Muscle layer of duodenum (tissue), 2 donors: ENCODE results near the gene PPEF1.
"Not testable (repeated sequence)": the region's sequence is repeated elsewhere in the genome, so short reads cannot be mapped to it uniquely, and the experiment has no call there.

Experiments
- H3K27ac ChIP-seq: one replicate; pipeline ENCODE4 v1.7.0; 2013; ENCODE audit warnings: mild to moderate bottlenecking, low read length
- H3K27me3 ChIP-seq: one replicate; pipeline ENCODE4 v1.7.0; 2013; ENCODE audit warnings: low read depth, mild to moderate bottlenecking, control low read depth, low read length
- H3K36me3 ChIP-seq, 2 donors: one replicate each; pipeline ENCODE4 v1.7.0; 2013; ENCODE audit warnings: low read length in 2 of 2, control low read depth in 1 of 2, mild to moderate bottlenecking in 1 of 2; ENCODE audit not compliant: insufficient read depth in 2 of 2, control insufficient read depth in 1 of 2
- H3K4me1 ChIP-seq, 2 donors: one replicate each; pipeline ENCODE4 v1.7.0; 2013; ENCODE audit warnings: low read length in 2 of 2, mild to moderate bottlenecking in 2 of 2, control low read depth in 1 of 2, moderate library complexity in 1 of 2; ENCODE audit not compliant: insufficient read depth in 2 of 2, control insufficient read depth in 1 of 2
- H3K4me3 ChIP-seq, 2 donors: one replicate each; pipeline ENCODE4 v1.7.0; 2013; ENCODE audit warnings: low read length in 2 of 2, low read depth in 1 of 2, mild to moderate bottlenecking in 1 of 2
- H3K9me3 ChIP-seq, 2 donors: one replicate each; pipeline ENCODE4 v1.7.0; 2013; ENCODE audit warnings: low read length in 2 of 2, control low read depth in 1 of 2, mild to moderate bottlenecking in 1 of 2; ENCODE audit not compliant: control insufficient read depth in 1 of 2
- donor health status: healthy.

Gene PPEF1

GRCh38 chrX:18810416-18810815 lies 103.0 kb downstream of the PPEF1 start:
- H3K4me1 ChIP-seq: no peaks in the 10 kb centered on the region
- no peak overlapping the region for H3K27ac ChIP-seq
- no peaks in the 10 kb centered on the region for H3K27me3 ChIP-seq
- H3K4me3 ChIP-seq: no peak overlapping the region
- H3K36me3 ChIP-seq: no peaks in the 10 kb centered on the region
- H3K9me3 ChIP-seq: no peaks in the 10 kb centered on the region

GRCh38 chrX:18825375-18825774 lies 117.9 kb downstream of the PPEF1 start:
- Histone ChIP-seq H3K27me3 (no peaks in the 10 kb centered on the region), H3K4me3 (no peak overlapping the region)

GRCh38 chrX:18828832-18829404 lies 121.5 kb downstream of the PPEF1 start:
- no peaks in the 10 kb centered on the region for H3K9me3 ChIP-seq
- no peak overlapping the region for H3K4me3 ChIP-seq
- no peaks in the 10 kb centered on the region for H3K27me3 ChIP-seq
- no peaks in the 10 kb centered on the region for H3K4me1 ChIP-seq
- no peak overlapping the region for H3K27ac ChIP-seq
- H3K36me3 ChIP-seq: no peaks in the 10 kb centered on the region

More at GRCh38 chrX:18825375-18825774, 117.9 kb downstream of the PPEF1 start:
- H3K9me3 ChIP-seq: no peaks in the 10 kb centered on the region
- no peaks in the 10 kb centered on the region for H3K4me1 ChIP-seq
- H3K36me3 ChIP-seq: no peaks in the 10 kb centered on the region
- no peak overlapping the region for H3K27ac ChIP-seq

- Histone ChIP-seq H3K4me1 (no peaks in the 10 kb centered on the region), H3K36me3 (no peaks in the 10 kb centered on the region), H3K4me3 (no peak overlapping the region), H3K27ac (no peak overlapping the region), H3K27me3 (no peaks in the 10 kb centered on the region), H3K9me3 (no peaks in the 10 kb centered on the region)
Observed at GRCh38 chrX:18833071-18833731, 125.8 kb downstream of the PPEF1 start.

GRCh38 chrX:18847901-18848300 lies 140.5 kb downstream of the PPEF1 start:
- not testable (repeated sequence) for H3K36me3 ChIP-seq, H3K27ac ChIP-seq, H3K9me3 ChIP-seq, H3K4me3 ChIP-seq, H3K27me3 ChIP-seq, H3K4me1 ChIP-seq

GRCh38 chrX:18855919-18856644 lies 148.6 kb downstream of the PPEF1 start:
- Histone ChIP-seq H3K27me3 (no peaks in the 10 kb centered on the region), H3K27ac (no peak overlapping the region), H3K36me3 (no peaks in the 10 kb centered on the region), H3K4me1 (no peaks in the 10 kb centered on the region), H3K4me3 (no peak overlapping the region), H3K9me3 (no peaks in the 10 kb centered on the region)

- no peaks in the 10 kb centered on the region for H3K36me3 ChIP-seq
- H3K27me3 ChIP-seq: no peaks in the 10 kb centered on the region
- no peaks in the 10 kb centered on the region for H3K4me1 ChIP-seq
- no peaks in the 10 kb centered on the region for H3K9me3 ChIP-seq
- H3K4me3 ChIP-seq: no peak overlapping the region
- H3K27ac ChIP-seq: no peak overlapping the region
Observed at GRCh38 chrX:18856645-18856997, 149.2 kb downstream of the PPEF1 start.

- no peak overlapping the region for H3K27ac ChIP-seq
- no peak overlapping the region for H3K4me3 ChIP-seq
- no peaks in the 10 kb centered on the region for H3K9me3 ChIP-seq
- H3K27me3 ChIP-seq: no peaks in the 10 kb centered on the region
- no peaks in the 10 kb centered on the region for H3K36me3 ChIP-seq
- H3K4me1 ChIP-seq: no peaks in the 10 kb centered on the region
Observed at GRCh38 chrX:18861511-18861910, 154.1 kb downstream of the PPEF1 start.

GRCh38 chrX:18864390-18864920 lies 157.0 kb downstream of the PPEF1 start:
- no peaks in the 10 kb centered on the region for H3K36me3 ChIP-seq
- H3K4me3 ChIP-seq: no peak overlapping the region
- H3K27me3 ChIP-seq: no peaks in the 10 kb centered on the region
- H3K4me1 ChIP-seq: no peaks in the 10 kb centered on the region
- H3K9me3 ChIP-seq: no peaks in the 10 kb centered on the region
- no peak overlapping the region for H3K27ac ChIP-seq

- Histone ChIP-seq H3K36me3 (no peaks in the 10 kb centered on the region), H3K4me1 (peaks cover 3 to 11% of the 10 kb centered on the region in 2 donors), H3K27me3 (no peaks in the 10 kb centered on the region), H3K27ac (no peak overlapping the region), H3K4me3 (no peak overlapping the region), H3K9me3 (no peaks in the 10 kb centered on the region)
Observed at GRCh38 chrX:18871161-18871890, 163.9 kb downstream of the PPEF1 start.

- Histone ChIP-seq H3K27me3 (no peaks in the 10 kb centered on the region), H3K4me3 (no peak overlapping the region), H3K4me1 (peaks cover 3 to 11% of the 10 kb centered on the region in 2 donors), H3K9me3 (no peaks in the 10 kb centered on the region), H3K36me3 (no peaks in the 10 kb centered on the region), H3K27ac (no peak overlapping the region)
Observed at GRCh38 chrX:18871970-18872369, 164.5 kb downstream of the PPEF1 start.
